Stimulated activated CD4-positive, alpha-beta T cell treated with anti-CD3 and anti-CD28 coated beads, Interleukin-4, amount 100 ng/mL, for 48 hours (primary cell): ENCODE data around the gene TERF2IP.
A peak's percentile ranks its signal among the peaks of the same experiment; 100 is the strongest.

Source experiments
- DNase-seq, 2 donors: peaks; one replicate each; pipeline ENCODE4 v3.0.0-alpha.2; 2020; ENCODE audit warnings: low read depth in 2 of 2

The TERF2IP gene

DNA sequence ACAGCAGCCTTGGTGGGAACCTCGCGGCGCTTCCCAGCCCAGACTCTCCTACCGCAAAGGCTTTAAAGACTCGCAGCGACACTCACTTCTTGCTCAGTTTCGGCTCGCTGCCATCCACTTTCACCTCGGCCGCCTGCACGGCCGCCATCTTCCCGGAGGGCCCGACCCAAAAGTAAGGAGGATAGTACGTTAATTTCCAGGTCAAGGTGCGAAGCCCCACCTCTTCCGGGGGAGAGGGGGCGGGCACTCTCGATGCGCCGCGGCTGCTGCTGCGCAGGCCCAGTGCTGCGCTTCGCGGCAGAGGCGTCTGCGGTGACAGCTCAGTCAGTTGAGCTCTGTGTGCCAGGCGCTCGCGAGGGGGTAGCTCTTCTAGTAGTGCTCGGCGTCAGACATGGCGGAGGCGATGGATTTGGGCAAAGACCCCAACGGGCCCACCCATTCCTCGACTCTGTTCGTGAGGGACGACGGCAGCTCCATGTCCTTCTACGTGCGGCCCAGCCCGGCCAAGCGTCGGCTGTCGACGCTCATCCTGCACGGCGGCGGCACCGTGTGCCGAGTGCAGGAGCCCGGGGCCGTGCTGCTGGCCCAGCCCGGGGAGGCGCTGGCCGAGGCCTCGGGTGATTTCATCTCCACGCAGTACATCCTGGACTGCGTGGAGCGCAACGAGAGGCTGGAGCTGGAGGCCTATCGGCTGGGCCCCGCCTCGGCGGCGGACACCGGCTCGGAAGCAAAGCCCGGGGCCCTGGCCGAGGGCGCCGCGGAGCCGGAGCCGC is at the start of gene TERF2IP, which contains the start of gene KARS1:
Gene TERF2IP, plus strand, starts transcription at position 282 of the 773 bp plus-strand sequence. Its CDS starts 110 bp downstream, at position 392.
Gene KARS1, minus strand, starts transcription at position 174 of the 773 bp plus-strand sequence. Its CDS starts 26 bp downstream, at position 148.
- DNase-seq: peak; percentile 84 to 89

DNA sequence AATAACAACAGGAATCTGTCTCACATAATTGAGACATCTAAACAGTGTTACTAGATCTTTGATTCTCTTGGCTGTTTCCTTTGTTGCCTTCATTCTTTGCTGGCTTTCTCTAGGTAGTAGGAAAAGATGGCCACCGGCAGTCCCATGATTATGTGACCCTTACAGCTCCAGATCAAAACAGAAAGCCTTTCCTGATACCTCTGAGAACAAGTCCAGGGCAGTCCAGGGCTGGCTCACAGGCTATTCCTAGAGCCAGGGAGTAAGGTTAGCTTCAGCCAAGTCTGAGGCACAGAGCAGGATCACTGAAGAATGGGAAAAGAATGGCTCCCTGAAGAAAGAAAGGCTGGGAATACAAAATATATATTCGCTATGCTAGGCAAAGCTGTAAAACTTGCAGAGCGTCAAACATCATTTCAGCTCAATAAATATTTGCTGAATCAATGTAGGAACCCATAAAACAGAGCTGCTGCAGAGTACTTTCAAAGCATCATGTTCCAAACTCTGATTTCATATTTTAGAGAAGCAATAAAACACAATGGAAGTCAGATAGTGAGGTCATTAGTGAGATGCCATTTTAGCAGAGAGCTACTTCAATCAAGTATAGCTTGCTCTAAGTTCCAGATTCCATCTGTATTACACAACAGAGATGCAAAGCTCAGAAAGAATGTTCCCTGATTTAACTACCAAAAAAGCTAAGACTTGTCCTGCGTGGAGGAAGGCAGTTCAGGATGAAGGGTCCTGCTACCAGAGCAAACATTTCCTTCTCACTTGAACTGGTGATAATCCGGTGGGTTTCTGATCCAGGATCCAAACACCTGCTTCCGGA is 47.9 kb upstream of the TERF2IP start:
- DNase-seq: no peak

DNA sequence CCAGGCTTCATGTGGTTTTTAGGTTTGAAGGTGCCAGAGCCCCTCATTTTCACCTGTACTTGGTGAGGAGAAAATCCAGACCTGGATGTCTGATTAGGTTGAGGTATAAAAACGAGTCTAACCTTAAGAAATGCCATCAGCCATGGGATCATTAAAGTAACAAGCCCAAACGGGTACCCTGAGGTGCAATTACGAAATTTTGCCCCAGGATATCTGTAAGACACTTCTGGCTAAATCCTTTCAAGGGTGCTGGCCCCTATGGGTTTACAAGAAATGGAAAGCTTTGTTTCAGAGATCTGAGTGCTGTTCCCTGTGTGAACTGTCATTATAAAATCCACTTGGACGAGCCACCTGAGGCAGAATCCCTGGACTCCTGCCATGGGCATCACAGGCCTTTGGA is 44.3 kb upstream of the TERF2IP start:
- DNase-seq: no peak

- DNase-seq: no peak
Measured at GRCh38 chr16:75606507-75606906, 41.1 kb upstream of the TERF2IP start.

DNA sequence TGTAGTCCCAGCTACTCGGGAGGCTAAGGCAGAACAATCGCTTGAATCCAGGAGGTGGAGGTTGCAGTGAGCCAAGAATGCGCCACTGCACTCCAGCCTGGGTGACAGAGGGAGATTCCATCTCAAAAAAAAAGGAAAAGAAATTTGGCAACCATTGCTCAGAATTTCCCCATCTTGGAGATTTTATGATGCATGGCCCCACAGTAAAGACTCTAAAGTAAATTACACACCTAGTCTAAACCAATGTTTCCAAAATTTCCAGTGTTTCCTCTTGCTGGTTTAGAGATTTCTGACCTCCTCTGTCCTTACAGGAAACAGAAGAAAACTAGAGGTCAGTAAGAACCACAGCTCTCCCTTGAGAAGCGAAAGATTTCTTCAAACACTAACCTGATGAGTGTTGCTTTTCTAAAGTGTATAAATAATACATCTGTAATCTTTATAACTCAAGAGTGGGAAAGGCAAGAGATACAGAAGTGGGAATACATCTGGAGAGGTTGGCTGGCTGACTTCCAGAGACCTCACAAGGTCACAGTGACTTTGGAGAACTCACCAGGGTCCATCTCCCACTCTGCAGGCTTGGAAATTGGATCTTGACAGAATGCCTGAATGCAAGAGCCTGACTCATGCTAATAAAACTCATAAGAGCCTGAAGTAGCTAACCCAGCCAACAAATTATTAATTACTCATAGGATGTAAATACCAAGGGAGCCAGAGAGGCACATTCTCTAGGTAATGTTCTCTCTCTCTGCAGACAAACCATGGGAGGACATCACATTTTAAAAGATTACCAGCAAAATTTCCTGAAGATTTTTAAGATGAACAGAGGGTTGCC is 33.3 kb upstream of the TERF2IP start:
- DNase-seq: no peak

DNA sequence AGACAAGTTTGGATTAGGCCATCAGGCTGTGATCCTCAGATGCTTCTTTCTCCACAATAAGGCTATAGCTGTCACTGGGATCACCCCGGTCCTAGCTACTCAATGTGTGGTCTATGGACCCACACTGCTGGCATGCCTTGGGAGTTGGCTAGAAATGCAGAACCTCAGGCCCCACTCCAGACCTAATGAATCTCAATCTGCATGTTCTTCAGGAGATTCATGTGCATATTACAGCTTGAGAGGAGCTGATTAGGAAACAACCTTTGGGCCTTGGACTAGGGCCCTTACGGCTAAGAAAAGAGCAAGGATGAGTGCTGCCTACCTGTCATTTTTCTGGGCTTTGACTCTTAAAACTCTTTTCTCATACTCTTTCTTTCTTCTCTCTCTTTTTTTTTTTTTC is 32.0 kb upstream of the TERF2IP start:
- DNase-seq: no peak

GRCh38 chr16:75616521-75617010 is 31.0 kb upstream of the TERF2IP start:
- no peak for DNase-seq

GRCh38 chr16:75617121-75617520 is 30.5 kb upstream of the TERF2IP start:
- DNase-seq: no peak

- DNase-seq: no peak
Measured at GRCh38 chr16:75618780-75619179, 28.8 kb upstream of the TERF2IP start.

DNA sequence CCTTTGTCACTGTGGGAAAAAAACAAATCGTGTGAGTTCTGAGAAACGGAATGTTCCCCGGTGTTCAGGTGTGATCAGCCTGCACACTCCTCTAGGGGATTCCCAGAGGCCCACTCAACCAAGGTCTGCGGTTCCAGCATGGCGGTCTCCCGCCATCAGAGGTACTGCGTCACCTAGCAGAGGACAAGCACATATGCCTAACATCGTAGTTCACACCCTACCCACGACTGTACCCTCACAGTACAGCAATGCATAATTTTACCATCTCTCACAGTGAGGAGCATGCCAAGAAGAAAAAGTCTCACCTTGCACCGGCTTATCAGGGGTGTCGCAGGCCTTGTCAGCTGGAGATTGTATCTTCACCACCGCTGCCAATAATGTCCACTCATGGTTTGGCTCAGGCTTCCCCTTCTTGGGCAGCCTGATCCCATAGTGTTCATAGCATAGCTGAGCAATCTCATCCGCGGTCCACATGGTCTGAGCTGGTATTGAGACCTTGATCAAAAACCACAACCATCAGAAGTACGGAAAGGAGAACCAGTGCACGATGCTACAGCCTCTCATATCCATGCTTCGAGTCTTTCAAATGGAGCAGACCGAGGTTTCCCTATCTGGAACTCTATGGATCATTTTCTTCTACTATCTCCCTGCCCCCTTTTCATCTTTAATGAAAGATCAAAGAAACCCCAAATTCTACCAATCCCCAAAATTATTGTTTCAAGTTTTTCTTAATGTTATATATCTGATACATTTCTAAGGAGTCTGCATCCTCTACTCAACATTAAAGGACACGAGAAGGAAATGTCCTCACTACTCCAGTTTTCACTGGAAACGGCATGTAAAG is 27.0 kb upstream of the TERF2IP start:
- DNase-seq: no peak

GRCh38 chr16:75621170-75621477 is 26.4 kb upstream of the TERF2IP start:
- no peak for DNase-seq

- peak; percentile 95 to 96 for DNase-seq
Measured at GRCh38 chr16:75622761-75623605, 24.6 kb upstream of the TERF2IP start, which contains the start of gene ADAT1. TSS of gene ADAT1 (minus strand) at chr16:75623281. CDS start at chr16:75620799, 2,482 bp downstream.

GRCh38 chr16:75624921-75625334 is 22.6 kb upstream of the TERF2IP start:
- no peak for DNase-seq

- no peak for DNase-seq
Measured at GRCh38 chr16:75626806-75627205, 20.8 kb upstream of the TERF2IP start.

GRCh38 chr16:75627851-75628250 is 19.7 kb upstream of the TERF2IP start:
- no peak for DNase-seq

DNA sequence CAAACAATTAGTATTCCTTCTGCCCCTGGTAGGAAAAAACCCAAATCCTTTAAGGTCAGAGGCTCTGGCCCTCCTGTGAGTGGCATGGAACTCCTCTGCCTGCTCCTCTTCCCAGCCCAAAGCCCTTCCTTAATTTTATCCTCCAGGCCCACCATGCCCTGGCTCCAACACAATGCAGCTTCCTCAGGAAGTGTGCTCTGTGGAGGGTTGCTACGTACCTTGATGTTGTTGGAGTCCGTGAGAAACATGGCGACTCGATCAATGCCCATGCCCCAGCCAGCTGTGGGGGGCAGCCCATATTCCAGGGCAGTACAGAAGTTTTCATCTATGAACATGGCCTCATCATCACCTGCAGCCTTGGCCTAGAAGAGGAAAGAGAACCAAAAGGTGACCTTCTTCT is 19.2 kb upstream of the TERF2IP start:
- no peak for DNase-seq

DNA sequence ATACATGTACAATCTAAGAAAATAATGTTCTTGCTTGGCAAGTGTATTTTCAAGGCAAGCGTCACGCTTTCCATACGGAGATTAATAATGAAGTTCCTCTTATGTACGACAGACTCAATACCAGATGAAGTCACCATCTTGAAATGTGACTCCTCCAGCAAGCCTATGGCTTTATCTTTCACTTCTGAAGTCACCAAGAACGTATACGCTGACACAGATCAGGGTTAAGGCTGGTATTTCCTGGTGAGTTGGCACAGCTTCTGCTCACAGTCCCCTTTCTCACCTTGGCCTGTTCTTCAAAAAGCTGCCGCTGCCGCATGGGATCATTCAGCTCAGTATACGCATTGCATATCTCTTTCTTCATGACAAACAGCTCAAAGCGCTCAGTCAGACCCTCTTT is 18.4 kb upstream of the TERF2IP start:
- no peak for DNase-seq

DNA sequence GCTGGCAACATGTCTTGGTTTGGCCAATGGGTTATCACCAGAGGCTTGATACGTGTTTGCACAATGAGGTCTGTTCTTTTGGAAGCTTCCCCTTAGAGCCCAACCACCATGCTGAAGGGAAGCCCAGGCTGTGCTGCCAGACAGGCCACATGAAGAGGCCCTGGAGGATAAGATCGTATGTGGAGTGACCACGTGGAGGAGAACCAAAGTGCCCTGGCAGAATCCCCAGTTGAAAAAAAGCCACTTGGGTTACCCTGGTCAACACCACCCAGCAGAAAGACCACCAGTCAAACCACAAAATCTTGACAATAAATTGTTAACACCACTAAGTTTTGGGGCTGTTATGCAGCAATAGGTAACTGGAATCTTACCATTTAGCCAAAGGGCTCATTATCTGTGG is 17.5 kb upstream of the TERF2IP start:
- no peak for DNase-seq

GRCh38 chr16:75632857-75633256 is 14.7 kb upstream of the TERF2IP start:
- no peak for DNase-seq

GRCh38 chr16:75635036-75635435 is 12.5 kb upstream of the TERF2IP start:
- DNase-seq: no peak
